Urinary bladder (tissue), 4 donors: ENCODE data around the gene ANHX. TPM values are rescaled to one million over a fixed set of nuclear protein-coding genes. Genes with fewer than 3 reads are reported as not detected.

Experiments
- DNase-seq: peaks from one replicate; pipeline ENCODE4 v3.0.0-alpha.2; 2015; ENCODE audit errors: extremely low spot score
- H3K27ac ChIP-seq: one replicate; pipeline ENCODE4 v1.5.1; 2013; ENCODE audit warnings: low read depth, mild to moderate bottlenecking, moderate library complexity
- H3K36me3 ChIP-seq: one replicate; pipeline ENCODE4 v1.6.1; 2013; ENCODE audit warnings: mild to moderate bottlenecking, moderate library complexity; ENCODE audit not compliant: insufficient read depth
- H3K4me1 ChIP-seq: one replicate; pipeline ENCODE4 v1.6.1; 2013; ENCODE audit warnings: mild to moderate bottlenecking, moderate library complexity; ENCODE audit not compliant: insufficient read depth
- H3K4me3 ChIP-seq: one replicate; pipeline ENCODE4 v1.5.1; 2013; ENCODE audit warnings: low read depth, low read length
- WGBS: extraction: QIAGEN DNeasy Blood & Tissue Kit; methylation state at CpG from one replicate; pipeline ENCODE4 v1.1.7; 2013; 5-methylcytosine and 5-hydroxymethylcytosine counted together
- polyA plus RNA-seq: library from polyadenylated mRNA; stranded (reverse); fragments of 200-250 nt; gene quantifications from one replicate; pipeline ENCODE4 v1.2.3, GENCODE V29; 2013
- total RNA-seq: library from RNA; depleted of rRNA; stranded (reverse); fragments of >200 nt; gene quantifications from one replicate; pipeline ENCODE4 v1.2.3, GENCODE V29; 2014
- donor health status: healthy with polysubstance abuse.
- donor health status: healthy.

ANHX gene
- total and polyA plus RNA-seq, 2 donors = not detected

DNA sequence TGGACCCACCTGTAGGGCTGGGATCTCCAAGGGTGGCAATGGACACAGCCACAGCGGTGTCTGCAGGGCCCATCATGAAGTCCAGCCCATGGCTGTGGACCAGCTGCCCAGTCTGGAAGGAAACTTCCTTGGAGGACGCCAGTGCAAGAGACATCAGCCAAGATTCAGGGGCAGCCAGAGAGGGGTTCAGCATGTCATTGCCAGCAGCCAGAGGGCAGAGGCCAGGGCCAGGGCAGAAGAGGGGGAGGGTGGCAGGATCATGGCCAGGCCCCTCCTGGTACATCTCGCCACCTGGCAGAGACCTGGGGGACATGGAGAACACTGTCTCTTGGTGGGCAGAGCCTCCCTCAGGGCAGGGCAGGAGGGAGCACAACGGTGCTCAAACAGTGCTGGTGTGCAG lies 10.2 kb downstream of the ANHX start:
- no peaks in the 10 kb centered on the region for H3K36me3 ChIP-seq
- H3K4me1 ChIP-seq = no peaks in the 10 kb centered on the region
- H3K4me3 ChIP-seq = no peak overlapping the region
- DNase-seq = no peak
- H3K27ac ChIP-seq = no peak overlapping the region
- WGBS = 78% methylated on average over 4 of the region's 4 CpGs

DNA sequence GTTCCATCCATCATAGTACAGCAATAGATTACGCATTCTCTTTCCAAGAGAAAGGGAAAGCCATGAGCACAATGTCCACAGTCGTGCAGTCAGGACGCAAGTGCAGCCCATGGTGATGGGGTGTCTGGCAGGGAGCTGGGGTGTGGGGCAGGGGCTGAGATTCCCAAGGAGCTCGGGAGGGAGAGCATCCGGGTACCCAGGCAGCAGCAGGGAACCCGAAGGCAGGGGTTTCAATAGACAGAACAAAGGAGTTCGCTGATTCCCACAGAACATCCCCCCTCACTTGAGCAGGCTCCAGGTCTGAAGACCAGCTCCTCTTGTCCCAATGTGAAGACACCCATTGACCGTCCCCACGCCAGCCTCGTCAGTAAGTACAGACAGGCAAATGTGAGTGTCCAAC lies 13.5 kb downstream of the ANHX start:
- no peak overlapping the region for H3K4me3 ChIP-seq
- H3K4me1 ChIP-seq = no peaks in the 10 kb centered on the region
- no peak for DNase-seq
- 84% methylated on average over 10 of the region's 10 CpGs for WGBS
- H3K36me3 ChIP-seq = no peaks in the 10 kb centered on the region
- H3K27ac ChIP-seq = no peak overlapping the region

DNA sequence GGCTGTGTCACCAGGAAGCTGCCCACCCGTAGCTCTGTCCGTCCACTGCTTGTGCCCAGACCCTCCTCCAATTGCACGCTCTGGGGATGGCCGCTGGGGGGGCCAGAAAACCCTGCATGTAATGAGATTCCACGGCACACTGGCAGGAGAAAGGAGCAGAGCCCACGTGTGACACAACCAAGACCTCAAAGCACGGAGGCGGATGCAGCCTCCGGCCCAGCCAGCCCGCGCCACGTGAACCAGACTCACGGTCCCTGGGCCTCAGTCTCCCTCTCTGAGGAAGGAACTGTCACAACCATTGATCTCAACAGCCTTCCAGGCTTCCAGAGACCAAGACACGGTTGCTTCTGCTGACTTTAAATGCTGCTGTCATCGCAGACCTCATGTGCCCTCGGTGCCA lies 14.4 kb downstream of the ANHX start:
- no peaks in the 10 kb centered on the region for H3K4me1 ChIP-seq
- no peak for DNase-seq
- no peak overlapping the region for H3K27ac ChIP-seq
- no peak overlapping the region for H3K4me3 ChIP-seq
- H3K36me3 ChIP-seq = no peaks in the 10 kb centered on the region
- WGBS = 86% methylated on average over 16 of the region's 16 CpGs

DNA sequence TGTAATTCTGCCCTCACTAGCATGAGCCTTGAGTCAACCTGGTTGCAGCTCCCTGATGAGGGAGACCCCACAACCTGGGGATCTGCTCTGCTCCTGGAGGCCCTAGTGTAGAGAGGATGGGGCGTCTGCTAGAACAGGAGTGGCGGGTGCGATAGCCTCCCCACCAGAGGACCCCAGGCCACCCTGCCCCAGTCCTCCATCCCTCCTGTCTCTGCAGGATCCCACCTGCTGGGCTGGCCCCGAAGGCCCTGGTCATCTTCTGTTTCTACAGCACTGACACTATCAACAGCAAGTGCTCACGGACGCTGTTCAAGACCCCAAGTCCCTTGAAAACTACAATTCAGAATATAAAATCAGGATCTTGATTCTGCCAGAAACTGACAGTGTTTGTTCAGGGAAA lies 15.2 kb downstream of the ANHX start:
- DNase-seq = no peak
- WGBS = 84% methylated on average over 6 of the region's 6 CpGs
- Histone ChIP-seq H3K4me1 (no peaks in the 10 kb centered on the region), H3K36me3 (no peaks in the 10 kb centered on the region), H3K27ac (no peak overlapping the region), H3K4me3 (no peak overlapping the region)

DNA sequence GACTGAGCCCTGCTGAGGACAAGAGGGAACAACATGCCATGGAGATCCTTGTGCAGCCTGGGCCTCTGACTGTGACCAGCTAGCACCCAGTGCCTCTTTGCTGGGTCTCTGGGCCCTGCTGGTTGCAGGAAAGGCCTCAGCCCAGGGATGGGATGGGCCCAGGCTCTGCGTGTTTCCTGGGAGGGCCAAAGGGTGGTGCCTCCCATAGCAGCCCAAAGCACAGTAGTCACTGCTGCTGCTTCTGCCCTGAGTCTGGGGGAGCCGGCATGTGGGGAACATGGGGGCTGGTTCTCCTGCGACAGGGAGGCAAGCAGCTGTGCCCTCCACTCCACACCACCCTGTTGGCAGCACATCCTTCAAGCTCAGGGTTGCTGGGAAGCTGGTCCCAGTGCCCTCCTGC lies 18.5 kb downstream of the ANHX start:
- Histone ChIP-seq H3K4me3 (no peak overlapping the region), H3K36me3 (no peaks in the 10 kb centered on the region), H3K27ac (no peak overlapping the region), H3K4me1 (no peaks in the 10 kb centered on the region)
- no peak for DNase-seq
- WGBS = 76% methylated on average over 3 of the region's 3 CpGs

DNA sequence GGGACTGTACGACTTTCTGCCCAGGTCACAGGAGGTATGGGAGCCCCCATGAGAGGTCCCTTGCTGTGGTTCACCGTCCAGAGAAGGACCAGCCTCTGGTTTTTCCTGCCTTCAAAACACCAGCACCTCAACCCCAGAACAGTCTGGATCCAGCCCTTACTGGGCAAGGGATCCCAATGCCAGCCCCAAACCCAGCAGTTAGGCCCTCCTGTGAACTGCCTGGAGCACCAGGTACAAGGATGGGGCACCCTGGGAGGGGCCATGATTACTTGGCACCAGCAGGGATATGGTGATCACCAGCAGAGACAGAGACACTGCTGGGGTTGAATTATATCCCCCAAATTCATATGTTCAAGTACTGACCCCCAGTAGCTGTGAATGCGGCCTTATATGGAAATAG lies 20.0 kb downstream of the ANHX start:
- DNase-seq = no peak
- Histone ChIP-seq H3K27ac (no peak overlapping the region), H3K4me1 (no peaks in the 10 kb centered on the region), H3K36me3 (no peaks in the 10 kb centered on the region), H3K4me3 (no peak overlapping the region)
- WGBS = 83% methylated on average over 3 of the region's 3 CpGs

DNA sequence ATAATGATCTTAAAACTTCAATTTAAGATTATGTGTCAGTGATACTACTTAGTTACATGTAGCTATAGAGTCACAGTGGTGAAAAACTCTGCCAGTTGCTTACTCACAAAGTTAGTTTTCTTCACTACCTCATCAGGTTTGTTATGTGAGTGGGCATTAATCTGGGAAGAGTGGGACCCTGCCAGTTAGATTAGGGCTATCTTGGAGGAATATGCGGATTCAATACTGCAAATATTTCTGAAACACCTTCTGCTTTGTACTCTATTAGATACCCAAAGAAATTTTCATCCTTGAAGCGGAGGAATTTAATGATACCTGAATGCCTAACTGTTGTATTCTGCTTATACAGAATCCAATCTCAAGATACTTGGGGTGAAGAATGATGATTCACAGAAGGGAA lies 29.3 kb downstream of the ANHX start:
- 98% methylated on average over 2 of the region's 2 CpGs for WGBS
- H3K27ac ChIP-seq = no peak overlapping the region
- H3K36me3 ChIP-seq = peaks cover 10% of the 10 kb centered on the region
- H3K4me1 ChIP-seq = no peaks in the 10 kb centered on the region
- H3K4me3 ChIP-seq = no peak overlapping the region
- DNase-seq = no peak

DNA sequence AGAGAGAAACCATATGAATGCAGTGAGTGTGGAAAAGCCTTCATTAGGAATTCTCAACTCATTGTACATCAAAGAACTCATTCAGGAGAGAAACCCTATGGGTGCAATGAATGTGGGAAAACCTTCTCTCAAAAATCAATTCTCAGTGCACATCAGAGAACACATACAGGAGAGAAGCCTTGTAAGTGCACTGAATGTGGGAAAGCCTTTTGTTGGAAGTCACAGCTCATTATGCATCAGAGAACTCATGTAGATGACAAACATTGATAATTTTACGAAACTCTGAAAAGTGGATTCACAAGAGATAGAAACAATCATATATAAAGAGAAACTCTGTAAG lies 31.4 kb downstream of the ANHX start:
- 100% methylated on average over 1 of the region's 1 CpG for WGBS
- no peak overlapping the region for H3K27ac ChIP-seq
- DNase-seq = no peak
- peaks cover 10% of the 10 kb centered on the region for H3K36me3 ChIP-seq
- no peaks in the 10 kb centered on the region for H3K4me1 ChIP-seq
- no peak overlapping the region for H3K4me3 ChIP-seq

DNA sequence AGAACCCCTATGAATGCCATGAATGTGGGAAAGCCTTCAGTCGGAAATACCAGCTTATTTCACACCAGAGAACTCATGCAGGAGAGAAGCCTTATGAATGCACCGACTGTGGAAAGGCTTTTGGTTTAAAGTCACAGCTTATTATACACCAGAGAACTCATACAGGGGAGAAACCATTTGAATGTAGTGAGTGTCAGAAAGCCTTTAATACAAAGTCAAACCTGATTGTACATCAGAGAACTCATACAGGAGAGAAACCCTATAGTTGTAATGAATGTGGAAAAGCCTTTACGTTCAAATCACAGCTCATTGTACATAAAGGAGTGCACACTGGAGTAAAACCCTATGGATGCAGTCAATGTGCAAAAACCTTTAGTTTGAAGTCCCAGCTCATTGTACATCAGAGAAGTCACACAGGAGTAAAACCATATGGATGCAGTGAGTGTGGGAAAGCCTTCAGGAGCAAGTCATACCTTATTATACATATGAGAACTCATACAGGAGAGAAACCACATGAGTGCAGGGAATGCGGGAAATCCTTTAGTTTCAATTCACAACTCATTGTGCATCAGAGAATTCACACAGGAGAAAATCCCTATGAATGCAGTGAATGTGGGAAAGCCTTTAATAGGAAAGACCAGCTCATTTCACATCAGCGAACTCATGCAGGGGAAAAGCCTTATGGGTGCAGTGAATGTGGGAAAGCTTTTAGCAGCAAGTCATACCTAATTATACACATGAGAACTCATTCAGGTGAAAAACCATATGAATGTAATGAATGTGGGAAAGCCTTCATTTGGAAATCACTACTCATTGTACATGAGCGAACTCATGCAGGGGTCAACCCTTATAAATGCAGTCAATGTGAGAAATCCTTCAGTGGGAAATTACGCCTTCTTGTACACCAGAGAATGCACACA lies 32.1 kb downstream of the ANHX start:
- no peaks in the 10 kb centered on the region for H3K4me1 ChIP-seq
- no peak for DNase-seq
- no peak overlapping the region for H3K4me3 ChIP-seq
- H3K36me3 ChIP-seq = peaks cover 10% of the 10 kb centered on the region
- 99% methylated on average over 7 of the region's 7 CpGs for WGBS
- H3K27ac ChIP-seq = no peak overlapping the region

DNA sequence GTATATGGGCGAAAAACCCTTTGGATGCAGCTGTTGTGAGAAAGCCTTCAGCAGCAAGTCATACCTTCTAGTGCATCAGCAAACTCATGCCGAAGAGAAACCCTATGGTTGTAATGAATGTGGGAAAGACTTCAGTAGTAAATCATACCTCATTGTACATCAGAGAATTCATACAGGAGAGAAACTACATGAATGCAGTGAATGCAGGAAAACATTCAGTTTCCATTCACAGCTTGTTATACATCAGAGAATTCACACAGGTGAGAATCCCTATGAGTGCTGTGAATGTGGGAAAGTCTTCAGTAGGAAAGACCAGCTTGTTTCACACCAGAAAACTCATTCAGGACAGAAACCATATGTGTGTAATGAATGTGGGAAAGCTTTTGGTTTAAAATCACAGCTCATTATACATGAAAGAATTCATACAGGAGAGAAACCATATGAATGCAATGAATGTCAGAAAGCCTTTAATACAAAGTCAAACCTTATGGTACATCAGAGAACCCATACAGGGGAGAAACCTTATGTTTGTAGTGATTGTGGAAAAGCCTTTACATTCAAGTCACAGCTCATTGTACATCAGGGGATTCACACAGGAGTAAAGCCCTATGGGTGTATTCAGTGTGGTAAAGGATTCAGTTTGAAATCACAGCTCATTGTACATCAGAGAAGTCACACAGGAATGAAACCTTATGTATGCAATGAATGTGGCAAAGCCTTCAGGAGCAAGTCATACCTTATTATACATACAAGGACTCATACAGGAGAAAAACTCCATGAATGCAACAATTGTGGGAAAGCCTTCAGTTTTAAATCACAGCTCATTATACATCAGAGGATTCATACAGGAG lies 33.0 kb downstream of the ANHX start:
- no peak overlapping the region for H3K4me3 ChIP-seq
- WGBS = 95% methylated on average over 2 of the region's 2 CpGs

DNA sequence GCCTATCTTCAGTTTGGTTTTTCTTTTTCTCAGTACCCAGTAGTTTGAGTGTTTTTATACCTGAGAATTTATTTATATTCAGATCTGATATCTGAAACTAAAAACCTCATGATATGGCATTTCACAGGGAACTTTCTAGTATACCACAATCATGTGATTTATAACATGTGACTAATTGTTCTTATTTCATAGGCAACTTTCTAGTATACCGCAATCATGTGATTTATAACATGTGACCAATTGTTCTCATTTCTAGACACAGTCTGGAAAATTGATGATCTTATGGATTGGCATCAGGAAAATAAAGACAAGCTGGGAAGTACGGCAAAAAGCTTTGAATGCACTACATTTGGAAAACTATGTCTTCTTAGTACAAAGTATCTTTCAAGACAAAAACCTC lies 33.8 kb downstream of the ANHX start:
- Histone ChIP-seq H3K4me1 (no peaks in the 10 kb centered on the region), H3K36me3 (peaks cover 10% of the 10 kb centered on the region), H3K4me3 (no peak overlapping the region), H3K27ac (no peak overlapping the region)
- 46% methylated on average over 2 of the region's 2 CpGs for WGBS
- no peak for DNase-seq

More for the DNA sequence above, 33.0 kb downstream of the ANHX start:
- H3K36me3 ChIP-seq = peaks cover 10% of the 10 kb centered on the region
- no peaks in the 10 kb centered on the region for H3K4me1 ChIP-seq
- DNase-seq = no peak
- H3K27ac ChIP-seq = no peak overlapping the region

DNA sequence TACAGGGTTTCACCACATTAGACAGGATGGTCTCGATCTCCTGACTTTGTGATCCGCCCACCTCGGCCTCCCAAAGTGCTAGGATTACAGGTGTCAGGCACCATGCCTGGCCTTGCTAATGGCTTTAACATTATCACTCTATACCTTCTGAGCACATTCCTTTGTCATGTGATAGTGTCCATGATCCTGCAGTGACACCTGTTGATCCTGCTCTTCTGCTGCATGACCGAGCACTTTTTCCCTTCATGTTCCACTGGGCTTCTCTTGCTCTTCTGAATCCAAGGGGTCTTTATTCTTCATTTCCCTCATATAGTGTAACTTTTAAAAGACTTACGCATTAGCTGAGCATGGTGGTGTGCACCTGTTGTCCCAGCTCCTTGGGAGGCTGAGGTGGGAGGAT lies 42.8 kb downstream of the ANHX start:
- DNase-seq = no peak
- H3K27ac ChIP-seq = no peak overlapping the region
- no peak overlapping the region for H3K4me3 ChIP-seq
- peaks cover 59% of the 10 kb centered on the region for H3K36me3 ChIP-seq
- over 99% methylated on average over 5 of the region's 5 CpGs for WGBS
- H3K4me1 ChIP-seq = no peaks in the 10 kb centered on the region

DNA sequence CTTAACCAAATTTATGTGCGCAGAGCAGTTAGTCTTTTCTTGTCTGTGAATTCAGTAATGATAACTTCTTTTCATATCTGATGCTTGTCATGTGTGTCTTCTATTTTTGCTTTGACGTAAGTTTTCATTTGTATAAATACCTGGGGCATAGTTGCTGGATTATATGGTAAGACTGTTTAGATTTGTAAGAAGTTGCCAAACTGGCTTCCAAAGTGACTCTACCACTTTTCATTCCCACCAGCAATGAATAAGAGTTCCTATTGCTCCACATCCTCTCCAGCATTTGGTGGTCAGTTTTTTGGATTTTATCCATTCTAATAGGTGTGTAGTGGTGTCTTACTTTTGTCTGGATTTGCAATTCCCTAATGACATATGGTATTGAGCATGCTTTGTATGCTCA lies 45.5 kb downstream of the ANHX start:
- H3K4me3 ChIP-seq = no peak overlapping the region
- no peaks in the 10 kb centered on the region for H3K4me1 ChIP-seq
- no peak for DNase-seq
- no peak overlapping the region for H3K27ac ChIP-seq
- 97% methylated on average over 2 of the region's 2 CpGs for WGBS
- peaks cover 61% of the 10 kb centered on the region for H3K36me3 ChIP-seq
